HepG2 (cell line): ENCODE results near the gene CCDC88C. TPM values are rescaled to one million over a fixed set of nuclear protein-coding genes. Genes with fewer than 3 reads are reported as not detected.

Experiments used
- ATAC-seq: fragments of 200-7000 bp; cut with Tn5 transposase; 3 replicates; pipeline ENCODE4 v1.9.1; 2020; ENCODE audit warnings: mild to moderate bottlenecking, moderate library complexity
- BruUV-seq: library from RNA; stranded (reverse); fragments of 400-500 nt; replicated peaks from 2 replicates; lab custom pipeline; 2021; lab: Mats Ljungman, UMichigan
- CTCF ChIA-PET: fragments of 300-600 bp; formaldehyde crosslinking; extraction: SDS; loops from one replicate; lab custom pipeline; 2021; ENCODE audit warnings: low total read pairs, inconsistent platforms, low intra/inter-chr PET ratio; lab: Yijun Ruan, JAX
- POLR2A ChIA-PET: fragments of 350-600 bp; sonication (Branson Sonifier 250); formaldehyde crosslinking; loops from one replicate; lab custom pipeline; 2020; ENCODE audit warnings: antibody characterized with exemption, inconsistent platforms; lab: Yijun Ruan, JAX
- DNase-seq: peaks from one replicate; pipeline ENCODE4 v3.0.0-alpha.2; 2015; ENCODE audit warnings: low spot score
- FAIRE-seq: peaks from 3 replicates; lab custom pipeline; 2011; peaks lifted over from hg19 to GRCh38; lab: Jason Lieb, UNC
- H2AFZ ChIP-seq: one replicate; pipeline ENCODE4 v1.6.1; 2011; ENCODE audit warnings: low read length, inconsistent platforms
- H3K27ac ChIP-seq: fragments of 300-600 bp; 3 replicates; pipeline ENCODE4 v1.8.0; 2011; ENCODE audit warnings: mixed run types, mild to moderate bottlenecking, mixed read lengths, low read length, inconsistent platforms; ENCODE audit not compliant: insufficient read depth; ENCODE audit errors: extremely low read length
- H3K27me3 ChIP-seq, 2 experiments: fragments of 200-600 bp in 1 of 2; 2 replicates in 1 of 2; 3 replicates in 1 of 2; pipeline versions ENCODE4 v1.6.0 to v1.8.0; 2011; ENCODE audit warnings: low read length in 2 of 2, mild to moderate bottlenecking in 2 of 2, moderate library complexity in 2 of 2, inconsistent platforms in 1 of 2; ENCODE audit not compliant: insufficient read depth in 2 of 2, control insufficient read depth in 1 of 2
- H3K36me3 ChIP-seq, 2 experiments: fragments of 200-600 bp in 1 of 2; replicated peaks in 1 of 2; 2 replicates in 1 of 2; 3 replicates in 1 of 2; pipeline versions ENCODE4 v1.5.1 to v1.8.0; 2011; ENCODE audit warnings: low read length in 2 of 2, inconsistent platforms in 1 of 2; ENCODE audit not compliant: insufficient read depth in 2 of 2, control insufficient read depth in 1 of 2
- H3K4me1 ChIP-seq: 2 replicates; pipeline ENCODE4 v1.5.1; 2012; ENCODE audit warnings: low read length, inconsistent platforms; ENCODE audit not compliant: insufficient read depth
- H3K4me2 ChIP-seq: 2 replicates; pipeline ENCODE4 v1.6.0; 2011; ENCODE audit warnings: low read depth, low read length, inconsistent platforms
- H3K4me3 ChIP-seq, 3 experiments: fragments of 200-600 bp in 1 of 3; sonication (generic), shearing (Covaris generic) in 1 of 3; replicated peaks in 1 of 3; 2 replicates each; pipeline ENCODE4 v1.5.1; 2011 to 2016; ENCODE audit warnings: low read length in 3 of 3, inconsistent platforms in 2 of 3, low read depth in 2 of 3, mild to moderate bottlenecking in 2 of 3, control low read depth in 1 of 3, mixed read lengths in 1 of 3; ENCODE audit not compliant: insufficient read depth in 1 of 3
- H3K79me2 ChIP-seq: one replicate; pipeline ENCODE4 v1.6.1; 2011; ENCODE audit warnings: low read length, inconsistent platforms; ENCODE audit not compliant: insufficient read depth
- H3K9ac ChIP-seq: 2 replicates; pipeline ENCODE4 v1.6.0; 2011; ENCODE audit warnings: mild to moderate bottlenecking, low read depth, low read length, inconsistent platforms; ENCODE audit not compliant: insufficient read depth
- H3K9me3 ChIP-seq: 2 replicates; pipeline ENCODE4 v1.5.1; 2012; ENCODE audit warnings: mild to moderate bottlenecking, low read length
- H4K20me1 ChIP-seq: 2 replicates; pipeline ENCODE4 v1.6.0; 2011; ENCODE audit warnings: inconsistent platforms, mild to moderate bottlenecking, low read length, moderate library complexity; ENCODE audit not compliant: insufficient read depth
- ARNTL ChIP-seq: sonication (generic); formaldehyde crosslinking; IDR thresholded peaks from 2 replicates; pipeline ENCODE4 v1.4.0; 2020; ENCODE audit warnings: mild to moderate bottlenecking, missing genetic modification reagents
- EP300 ChIP-seq, 3 experiments: sonication (generic) in 1 of 3; formaldehyde crosslinking in 1 of 3; IDR thresholded peaks; 2 replicates each; pipeline versions ENCODE4 v1.5.1 to v1.6.1; 2011 to 2020; ENCODE audit warnings: low read depth in 2 of 3, low read length in 2 of 3, borderline replicate concordance in 1 of 3, improper control_type of control experiment in 1 of 3, mild to moderate bottlenecking in 1 of 3, missing genetic modification reagents in 1 of 3, moderate library complexity in 1 of 3
- HNRNPH1 ChIP-seq: fragments of 200-400 bp; formaldehyde crosslinking; optimal IDR thresholded peaks from 2 replicates; pipeline ENCODE3; 2017; ENCODE audit warnings: mild to moderate bottlenecking, low read depth, low read length
- KAT8 ChIP-seq: IDR thresholded peaks from 2 replicates; pipeline ENCODE4 v1.6.1; 2016; ENCODE audit warnings: missing genetic modification reagents, missing compliant biosample characterization
- MED8 ChIP-seq: sonication (generic); formaldehyde crosslinking; IDR thresholded peaks from 2 replicates; pipeline ENCODE4 v1.8.1; 2023; ENCODE audit warnings: mild to moderate bottlenecking, missing genetic modification reagents; ENCODE audit not compliant: insufficient replicate concordance
- NR1H2 ChIP-seq: sonication (generic); formaldehyde crosslinking; IDR thresholded peaks from 2 replicates; pipeline ENCODE4 v1.8.1; 2022; ENCODE audit warnings: low read depth, missing genetic modification reagents, borderline replicate concordance
- PAF1 ChIP-seq: IDR thresholded peaks from 2 replicates; pipeline ENCODE4 v1.6.1; 2016; ENCODE audit warnings: missing genetic modification reagents, missing compliant biosample characterization
- RFX3 ChIP-seq: IDR thresholded peaks from 2 replicates; pipeline ENCODE4 v1.6.1; 2016; ENCODE audit warnings: missing biosample characterization, missing genetic modification reagents
- SMAD9 ChIP-seq: sonication (generic); formaldehyde crosslinking; IDR thresholded peaks from 2 replicates; pipeline ENCODE4 v1.5.1; 2020; ENCODE audit warnings: mild to moderate bottlenecking, missing genetic modification reagents
- SNRNP70 ChIP-seq: fragments of 200-400 bp; formaldehyde crosslinking; IDR thresholded peaks from 2 replicates; pipeline ENCODE4 v1.6.1; 2017; ENCODE audit warnings: mild to moderate bottlenecking, low read depth, low read length, moderate library complexity
- SRSF1 ChIP-seq: fragments of 200-400 bp; formaldehyde crosslinking; optimal IDR thresholded peaks from 2 replicates; pipeline ENCODE3; 2017; ENCODE audit warnings: mild to moderate bottlenecking, low read depth, low read length, moderate library complexity
- ZNF253 ChIP-seq: sonication (generic); formaldehyde crosslinking; IDR thresholded peaks from 2 replicates; pipeline ENCODE4 v1.8.0; 2022; ENCODE audit warnings: mild to moderate bottlenecking, missing genetic modification reagents, borderline replicate concordance
- ZNF496 ChIP-seq: sonication (generic); formaldehyde crosslinking; IDR thresholded peaks from 2 replicates; pipeline ENCODE4 v1.8.1; 2023; ENCODE audit warnings: mild to moderate bottlenecking, moderate library complexity, missing genetic modification reagents; ENCODE audit not compliant: insufficient replicate concordance
- ZNF549 ChIP-seq: sonication (generic); formaldehyde crosslinking; IDR thresholded peaks from 2 replicates; pipeline ENCODE4 v1.5.0; 2020; ENCODE audit warnings: missing genetic modification reagents
- ZNF558 ChIP-seq: sonication (generic); formaldehyde crosslinking; IDR thresholded peaks from 2 replicates; pipeline ENCODE4 v1.9.0; 2022; ENCODE audit warnings: mild to moderate bottlenecking, missing genetic modification reagents, borderline replicate concordance
- WGBS: methylation state at CpG from one replicate; pipeline ENCODE4 v1.1.6; 2017; ENCODE audit warnings: low lambda C conversion rate; 5-methylcytosine and 5-hydroxymethylcytosine counted together
- in situ Hi-C: cut with HindIII; loops from 2 replicates; pipeline ENCODE4 v1.10.0; 2017; ENCODE audit warnings: low pct_unique_long_range_greater_than_20kb; ENCODE audit not compliant: extremely low pct_ligation_motif_present
- intact Hi-C: fragments of 100-400 bp; cut with micrococcal nuclease; formaldehyde crosslinking; loops from one replicate; pipeline ENCODE4 v1.10.0; 2022; ENCODE audit not compliant: unreplicated experiment
- polyA plus RNA-seq, 8 experiments: library from polyadenylated mRNA; depleted of rRNA in 3 of 8; stranded (reverse) in 7 of 8; unstranded in 1 of 8; fragments of >200 nt; fragmentation: Illumina TruSeq in 4 of 8; extraction: Trizol in 4 of 8; gene quantifications; 2 replicates each; pipeline versions ENCODE4 v1.2.1 to v1.2.3, GENCODE V29; 2011 to 2016; ENCODE audit warnings: low read depth in 4 of 8, missing spikeins in 1 of 8, mixed read lengths in 1 of 8; ENCODE audit not compliant: insufficient read depth in 1 of 8
- total RNA-seq, 5 experiments: library from RNA; depleted of rRNA; stranded (reverse); fragments of >200 nt; fragmentation: Illumina TruSeq; extraction: Trizol; gene quantifications; 2 replicates each; pipeline ENCODE4 v1.2.3, GENCODE V29; 2016; ENCODE audit warnings: low read depth in 1 of 5
- TF ChIP-seq, protein P1 (sequence below): sonication (generic); formaldehyde crosslinking; IDR thresholded peaks from 2 replicates; pipeline ENCODE4 v1.8.1; 2022; ENCODE audit warnings: mild to moderate bottlenecking, missing genetic modification reagents

Gene CCDC88C
- total and polyA plus RNA-seq, 2 of the 13 experiments (the other 11 are each of a cell fraction or from before 2014, with no cell fraction given): 3.6 to 11.7 TPM

DNA sequence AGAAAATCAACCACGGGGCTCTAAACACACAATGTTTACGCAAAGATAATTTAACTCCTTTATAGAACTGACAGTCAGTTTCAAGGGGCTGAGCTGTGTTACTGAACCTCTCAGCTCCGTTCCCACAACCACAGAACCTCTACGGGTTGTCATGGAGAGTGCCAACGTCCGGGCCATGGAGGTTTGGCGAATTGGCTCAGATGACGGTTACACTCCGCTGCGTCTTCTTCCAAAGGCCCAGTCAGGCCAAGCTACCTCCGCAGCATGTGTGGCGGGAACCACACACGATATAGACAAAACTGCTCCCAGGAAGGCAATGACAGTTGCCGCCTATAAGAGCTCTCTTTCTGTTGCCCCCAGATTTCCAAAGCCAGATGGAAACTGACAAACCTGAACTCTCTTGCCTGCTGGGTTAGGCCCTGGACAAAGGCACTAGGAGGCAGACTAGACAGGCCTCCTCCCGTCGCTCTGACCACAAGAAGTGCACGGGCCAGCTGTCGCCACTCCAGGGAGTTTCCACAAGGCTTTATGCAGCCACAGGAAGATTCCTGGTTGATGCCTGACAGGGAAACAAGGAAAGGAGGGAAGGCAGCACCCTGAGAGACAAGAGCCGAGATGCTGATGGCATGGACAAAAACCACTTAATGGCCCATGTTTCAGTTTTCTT is 30.3 kb downstream of the CCDC88C start:
- DNase-seq (no peak), FAIRE-seq (no peak), ATAC-seq (no peak)
- WGBS: 92% methylated on average over 19 of the region's 19 CpGs
- POLR2A ChIA-PET: no interaction called here
- in situ Hi-C loops: no loop called here
- Histone ChIP-seq H3K27ac (no peak overlapping the region), H3K9me3 (no peaks in the 10 kb centered on the region), H3K9ac (no peak overlapping the region), H3K4me2 (no peak overlapping the region), H3K4me3 (no peak overlapping the region), H3K79me2 (peaks cover 19% of the 10 kb centered on the region), H3K4me1 (peaks cover 35% of the 10 kb centered on the region), H4K20me1 (no peaks in the 10 kb centered on the region), H3K27me3 (no peaks in the 10 kb centered on the region), H3K36me3 (no peaks in the 10 kb centered on the region; a peak in 1 of 5 replicates), H2AFZ (no peak overlapping the region)
- BruUV-seq: no TSS peak
- intact Hi-C loops: no loop called here
- CTCF ChIA-PET: no interaction called here
- TF ChIP-seq NR1H2 (CRISPR knock-in tag) (no peak), SNRNP70 (no peak), ZNF558 (CRISPR knock-in tag) (no peak), ARNTL (CRISPR knock-in tag) (no peak), ZNF549 (CRISPR knock-in tag) (no peak), MED8 (CRISPR knock-in tag) (no peak), SRSF1 (no peak), ZNF253 (CRISPR knock-in tag) (no peak), ZNF496 (CRISPR knock-in tag) (no peak), HNRNPH1 (no peak), EP300 (IDR thresholded peaks at IDR 0.05; ENCODE audit: low read depth in 2 of 2, low read length in 2 of 2) (no peak), EP300 (CRISPR knock-in tag; IDR thresholded peaks at IDR 0.05; ENCODE audit: borderline replicate concordance) (no peak), SMAD9 (no peak), KAT8 (CRISPR knock-in tag) (no peak), RFX3 (CRISPR knock-in tag) (no peak), PAF1 (no peak)
- TF ChIP-seq, protein P1, sequence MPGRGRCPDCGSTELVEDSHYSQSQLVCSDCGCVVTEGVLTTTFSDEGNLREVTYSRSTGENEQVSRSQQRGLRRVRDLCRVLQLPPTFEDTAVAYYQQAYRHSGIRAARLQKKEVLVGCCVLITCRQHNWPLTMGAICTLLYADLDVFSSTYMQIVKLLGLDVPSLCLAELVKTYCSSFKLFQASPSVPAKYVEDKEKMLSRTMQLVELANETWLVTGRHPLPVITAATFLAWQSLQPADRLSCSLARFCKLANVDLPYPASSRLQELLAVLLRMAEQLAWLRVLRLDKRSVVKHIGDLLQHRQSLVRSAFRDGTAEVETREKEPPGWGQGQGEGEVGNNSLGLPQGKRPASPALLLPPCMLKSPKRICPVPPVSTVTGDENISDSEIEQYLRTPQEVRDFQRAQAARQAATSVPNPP (CRISPR knock-in tag): no peak
